ENCODE results near the gene SLIRP. TPM values are rescaled to one million over a fixed set of nuclear protein-coding genes. Genes with fewer than 3 reads are reported as not detected.

Gene SLIRP
- total RNA-seq, 5 donors from 2014 or later (not counting 1 experiment from before 2014, with no cell fraction given) = 32.2 to 45.8 (median 40.3) TPM

- Histone ChIP-seq H3K4me3 (ENCODE audit: control insufficient read depth in 1 of 2, extremely low read depth in 1 of 2, low read length in 1 of 2) (no peak overlapping the region), H3K27ac (ENCODE audit: low read length) (no peak overlapping the region), H3K27me3 (replicated peaks in 1 of 2; ENCODE audit: control insufficient read depth in 2 of 2, extremely low read depth in 1 of 2, insufficient read depth in 2 of 2, low read length in 1 of 2) (no peaks in the 10 kb centered on the region), H3K36me3 (ENCODE audit: control insufficient read depth in 2 of 2, extremely low read depth in 1 of 2, insufficient read depth in 1 of 2, low read length in 1 of 2) (peaks cover 6 to 62% of the 10 kb centered on the region in 2 donors), H3K4me1 (ENCODE audit: control insufficient read depth in 1 of 2, extremely low read depth in 1 of 2, insufficient read depth in 2 of 2, low read length in 2 of 2) (peaks cover 0 to 8% of the 10 kb centered on the region in 2 experiments), H3K9me3 (no peaks in the 10 kb centered on the region)
- Mint-ChIP-seq H3K36me3 (peaks cover 48% of the 10 kb centered on the region), H3K27me3 (no peaks in the 10 kb centered on the region), H3K4me1 (peaks cover 36 to 54% (median 42%) of the 10 kb centered on the region in 3 donors), H3K27ac (no peak overlapping the region), H3K9me3 (no peaks in the 10 kb centered on the region), H3K4me3 (no peak overlapping the region)
- ATAC-seq (replicated peaks in 1 of 4) (no peak), DNase-seq (no peak)
- no CpG with 5 or more reads among the region's 2 CpGs for WGBS (ENCODE audit: insufficient coverage)
- CTCF ChIA-PET = interaction anchor here in 1 of 2 donors (0.6 to 0.9 kb wide), 4 partner anchors 20 to 965 kb away, joined by 3 to 6 read pairs (median 4); no protein-coding TSS in a partner anchor
- POLR2A ChIA-PET = interaction anchor here (0.6 to 1.3 kb wide), 5 partner anchors 9 to 294 kb away, joined by 3 to 10 read pairs (median 5); partner anchors contain the start of genes AHSA1 (in 1 of the 2) and SNW1 (in 1 of the 2)
These were observed 44.4 kb downstream of the SLIRP start for GRCh38 chr14:77752266-77752665.

- Mint-ChIP-seq H3K27me3 (no peaks in the 10 kb centered on the region), H3K9me3 (no peaks in the 10 kb centered on the region), H3K4me3 (peak overlapping the region in 1 of 3 donors; percentile 37), H3K36me3 (peaks cover 46% of the 10 kb centered on the region), H3K4me1 (peaks cover 43 to 61% (median 49%) of the 10 kb centered on the region in 3 donors), H3K27ac (no peak overlapping the region)
- ATAC-seq (replicated peaks in 1 of 4) (no peak), DNase-seq (no peak)
- WGBS (ENCODE audit: insufficient coverage) = no CpG with 5 or more reads among the region's 3 CpGs
- Histone ChIP-seq H3K4me1 (ENCODE audit: control insufficient read depth in 1 of 2, extremely low read depth in 1 of 2, insufficient read depth in 2 of 2, low read length in 2 of 2) (peaks cover 0 to 9% of the 10 kb centered on the region in 2 experiments), H3K27me3 (replicated peaks in 1 of 2; ENCODE audit: control insufficient read depth in 2 of 2, extremely low read depth in 1 of 2, insufficient read depth in 2 of 2, low read length in 1 of 2) (no peaks in the 10 kb centered on the region), H3K9me3 (no peaks in the 10 kb centered on the region), H3K36me3 (ENCODE audit: control insufficient read depth in 2 of 2, extremely low read depth in 1 of 2, insufficient read depth in 1 of 2, low read length in 1 of 2) (peaks cover 6 to 62% of the 10 kb centered on the region in 2 donors), H3K27ac (ENCODE audit: low read length) (no peak overlapping the region), H3K4me3 (ENCODE audit: control insufficient read depth in 1 of 2, extremely low read depth in 1 of 2, low read length in 1 of 2) (no peak overlapping the region)
- POLR2A ChIA-PET = interaction anchor here (0.6 to 1.3 kb wide), 2 partner anchors 8 to 39 kb away, joined by 5 to 10 read pairs; partner anchors contain the start of gene SNW1 (in 1 of the 2)
- CTCF ChIA-PET = interaction anchor here in 1 of 2 donors (0.6 to 0.8 kb wide), 2 partner anchors 45 to 966 kb away, joined by 3 to 6 read pairs; no protein-coding TSS in a partner anchor
These were observed 45.1 kb downstream of the SLIRP start for GRCh38 chr14:77752799-77753516.

GRCh38 chr14:77760381-77761204, 52.7 kb downstream of the SLIRP start, which contains the start of gene SNW1:
SNW1 (minus strand) TSS chr14:77761156; CDS start chr14:77761127, 29 bp downstream.
- DNase-seq = peak; percentile 74 to 96 (median 89)
- Mint-ChIP-seq H3K4me1 (peaks cover 48 to 54% (median 49%) of the 10 kb centered on the region in 3 donors), H3K36me3 (peaks cover 7% of the 10 kb centered on the region), H3K27me3 (no peaks in the 10 kb centered on the region), H3K9me3 (no peaks in the 10 kb centered on the region), H3K27ac (peak within 1 kb of the TSS; percentile 95 to 96), H3K4me3 (peak within 1 kb of the TSS; percentile 96 to 99 (median 98))
- Histone ChIP-seq H3K4me1 (ENCODE audit: control insufficient read depth in 1 of 2, extremely low read depth in 1 of 2, insufficient read depth in 2 of 2, low read length in 2 of 2) (peaks cover 9 to 37% of the 10 kb centered on the region in 2 experiments), H3K36me3 (ENCODE audit: control insufficient read depth in 2 of 2, extremely low read depth in 1 of 2, insufficient read depth in 1 of 2, low read length in 1 of 2) (peaks cover 0 to 7% of the 10 kb centered on the region in 2 donors), H3K27me3 (replicated peaks in 1 of 2; ENCODE audit: control insufficient read depth in 2 of 2, extremely low read depth in 1 of 2, insufficient read depth in 2 of 2, low read length in 1 of 2) (no peaks in the 10 kb centered on the region), H3K9me3 (no peaks in the 10 kb centered on the region), H3K4me3 (ENCODE audit: control insufficient read depth in 1 of 2, extremely low read depth in 1 of 2, low read length in 1 of 2) (peak within 1 kb of the TSS; percentile 91 to 95), H3K27ac (ENCODE audit: low read length) (peak within 1 kb of the TSS; percentile 97)
- under 1% methylated on average over 53 of the region's 60 CpGs for WGBS (ENCODE audit: insufficient coverage)
- peak; percentile 92 to 94 (median 94) for ATAC-seq (replicated peaks in 1 of 4)
- CTCF ChIA-PET = interaction anchor here (0.5 to 0.6 kb wide), 3 partner anchors 20 to 196 kb away, joined by 3 to 4 read pairs (median 3); no protein-coding TSS in a partner anchor
- POLR2A ChIA-PET = interaction anchor here (0.5 to 2.6 kb wide), 8 partner anchors 8 to 440 kb away, joined by 3 to 5 read pairs (median 4); partner anchors contain the start of genes GSTZ1 (in 1 of the 2) and POMT2 (in 1 of the 2)

- ATAC-seq (replicated peaks in 1 of 4) (peak; percentile 19 to 36 (median 24)), DNase-seq (no peak)
- WGBS (ENCODE audit: insufficient coverage) = 0% methylated on average over 7 of the region's 24 CpGs
- Mint-ChIP-seq H3K4me1 (peaks cover 43 to 46% (median 44%) of the 10 kb centered on the region in 3 donors), H3K9me3 (no peaks in the 10 kb centered on the region), H3K27me3 (no peaks in the 10 kb centered on the region), H3K4me3 (peak overlapping the region; percentile 96 to 99 (median 98)), H3K27ac (peak overlapping the region; percentile 95 to 96), H3K36me3 (peaks cover 7% of the 10 kb centered on the region)
- H3K27ac ChIP-seq (ENCODE audit: low read length) = peak overlapping the region; percentile 97
- peak overlapping the region; percentile 91 to 95 for H3K4me3 ChIP-seq (ENCODE audit: control insufficient read depth in 1 of 2, extremely low read depth in 1 of 2, low read length in 1 of 2)
- H3K36me3 ChIP-seq (ENCODE audit: control insufficient read depth in 2 of 2, extremely low read depth in 1 of 2, insufficient read depth in 1 of 2, low read length in 1 of 2) = peaks cover 0 to 4% of the 10 kb centered on the region in 2 donors
- CTCF ChIA-PET = interaction anchor here (0.5 to 0.6 kb wide), 4 partner anchors 19 to 445 kb away, joined by 3 to 5 read pairs (median 4); no protein-coding TSS in a partner anchor
- POLR2A ChIA-PET = interaction anchor here (0.6 to 2.6 kb wide), 3 partner anchors 9 to 39 kb away, joined by 4 to 10 read pairs (median 5); partner anchors contain the start of gene ADCK1 (in 1 of the 2)
- H3K4me1 ChIP-seq (ENCODE audit: control insufficient read depth in 1 of 2, extremely low read depth in 1 of 2, insufficient read depth in 2 of 2, low read length in 2 of 2) = peaks cover 9 to 33% of the 10 kb centered on the region in 2 experiments
- no peaks in the 10 kb centered on the region for H3K9me3 ChIP-seq
- H3K27me3 ChIP-seq (replicated peaks in 1 of 2; ENCODE audit: control insufficient read depth in 2 of 2, extremely low read depth in 1 of 2, insufficient read depth in 2 of 2, low read length in 1 of 2) = no peaks in the 10 kb centered on the region
These were observed 53.5 kb downstream of the SLIRP start for GRCh38 chr14:77761205-77761931.

- H3K27ac ChIP-seq (ENCODE audit: low read length) = no peak overlapping the region
- H3K4me1 ChIP-seq (ENCODE audit: control insufficient read depth in 1 of 2, extremely low read depth in 1 of 2, insufficient read depth in 2 of 2, low read length in 2 of 2) = peaks cover 9 to 25% of the 10 kb centered on the region in 2 experiments
- Mint-ChIP-seq H3K4me1 (peaks cover 27 to 31% (median 30%) of the 10 kb centered on the region in 3 donors), H3K27me3 (no peaks in the 10 kb centered on the region), H3K27ac (no peak overlapping the region), H3K4me3 (no peak overlapping the region), H3K9me3 (no peaks in the 10 kb centered on the region), H3K36me3 (peaks cover 6% of the 10 kb centered on the region)
- ATAC-seq (replicated peaks in 1 of 4) (no peak), DNase-seq (no peak)
- no peak overlapping the region for H3K4me3 ChIP-seq (ENCODE audit: control insufficient read depth in 1 of 2, extremely low read depth in 1 of 2, low read length in 1 of 2)
- CTCF ChIA-PET = no interaction called here
- H3K27me3 ChIP-seq (replicated peaks in 1 of 2; ENCODE audit: control insufficient read depth in 2 of 2, extremely low read depth in 1 of 2, insufficient read depth in 2 of 2, low read length in 1 of 2) = no peaks in the 10 kb centered on the region
- WGBS (ENCODE audit: insufficient coverage) = 83% methylated on average over 1 of the region's 1 CpG
- peaks cover 0 to 2% of the 10 kb centered on the region in 2 donors for H3K36me3 ChIP-seq (ENCODE audit: control insufficient read depth in 2 of 2, extremely low read depth in 1 of 2, insufficient read depth in 1 of 2, low read length in 1 of 2)
- no peaks in the 10 kb centered on the region for H3K9me3 ChIP-seq
- POLR2A ChIA-PET = interaction anchor here in 1 of 2 donors (0.6 kb wide), 1 partner anchor 11 kb away, joined by 6 read pairs; no protein-coding TSS in a partner anchor
These were observed 55.4 kb downstream of the SLIRP start for GRCh38 chr14:77763316-77763715.

Measured in T-cell (primary cell).